T-cell (primary cell): ENCODE measurements around the gene VPS45. TPM values are rescaled to one million over a fixed set of nuclear protein-coding genes. Genes with fewer than 3 reads are reported as not detected.

ENCODE experiments used
- ATAC-seq, 4 experiments: fragments of 200-7000 bp in 3 of 4; fragments of 150-1000 bp in 1 of 4; cut with Tn5 transposase; replicated peaks in 1 of 4; 1 replicate in 3 of 4; 2 replicates in 1 of 4; pipeline ENCODE4 v1.10.0; 2021; ENCODE audit warnings: moderate library complexity in 3 of 4, mild to moderate bottlenecking in 2 of 4, moderate number of reproducible peaks in 1 of 4
- CTCF ChIA-PET, 2 donors: fragments of 300-600 bp; sonication (Branson Sonifier 250); formaldehyde crosslinking; loops; one replicate each; lab custom pipeline; 2022; ENCODE audit warnings: antibody characterized with exemption in 2 of 2; lab: Charles Lee
- POLR2A ChIA-PET, 2 donors: fragments of 300-600 bp; sonication (Branson Sonifier 250); formaldehyde crosslinking; loops; one replicate each; lab custom pipeline; 2022; ENCODE audit warnings: antibody characterized with exemption in 2 of 2; lab: Charles Lee
- DNase-seq, 35 experiments: peaks; one replicate each; pipeline versions ENCODE4 v3.0.0 to v3.0.0-alpha.2; 2013 to 2023
- H3K27ac ChIP-seq: one replicate; pipeline ENCODE4 v1.5.1; 2013; ENCODE audit warnings: low read length
- H3K27me3 ChIP-seq, 2 experiments: replicated peaks in 1 of 2; 1 replicate in 1 of 2; 2 replicates in 1 of 2; pipeline versions ENCODE4 v1.6.1 to v1.7.0; 2013; ENCODE audit warnings: low read length in 1 of 2, mixed read lengths in 1 of 2; ENCODE audit not compliant: control insufficient read depth in 2 of 2, insufficient read depth in 2 of 2; ENCODE audit errors: extremely low read depth in 1 of 2
- H3K36me3 ChIP-seq, 2 donors: 1 replicate in 1 of 2; 2 replicates in 1 of 2; pipeline versions ENCODE4 v1.6.1 to v1.7.0; 2013; ENCODE audit warnings: low read length in 1 of 2; ENCODE audit not compliant: control insufficient read depth in 2 of 2, insufficient read depth in 1 of 2; ENCODE audit errors: extremely low read depth in 1 of 2
- H3K4me1 ChIP-seq, 2 experiments: 1 replicate in 1 of 2; 2 replicates in 1 of 2; pipeline versions ENCODE4 v1.6.1 to v1.7.0; 2013; ENCODE audit warnings: low read length in 2 of 2, mixed read lengths in 1 of 2; ENCODE audit not compliant: insufficient read depth in 2 of 2, control insufficient read depth in 1 of 2; ENCODE audit errors: extremely low read depth in 1 of 2
- H3K4me3 ChIP-seq, 2 donors: 1 replicate in 1 of 2; 2 replicates in 1 of 2; pipeline versions ENCODE4 v1.5.1 to v1.7.0; 2013; ENCODE audit warnings: mild to moderate bottlenecking in 2 of 2, low read length in 1 of 2, moderate library complexity in 1 of 2; ENCODE audit not compliant: control insufficient read depth in 1 of 2; ENCODE audit errors: extremely low read depth in 1 of 2
- H3K9me3 ChIP-seq: 2 replicates; pipeline ENCODE4 v1.7.0; 2013
- H3K27ac Mint-ChIP-seq, 2 donors: one replicate each; pipeline ENCODE4 v1.8.0; 2020 to 2021; ENCODE audit warnings: mild to moderate bottlenecking in 2 of 2, mixed read lengths in 2 of 2
- H3K27me3 Mint-ChIP-seq, 2 donors: one replicate each; pipeline ENCODE4 v1.8.0; 2021 to 2022; ENCODE audit warnings: mixed read lengths in 2 of 2
- H3K36me3 Mint-ChIP-seq: one replicate; pipeline ENCODE4 v1.8.0; 2021; ENCODE audit warnings: mixed read lengths
- H3K4me1 Mint-ChIP-seq, 3 donors: one replicate each; pipeline ENCODE4 v1.8.0; 2020 to 2022; ENCODE audit warnings: mixed read lengths in 3 of 3, mild to moderate bottlenecking in 1 of 3
- H3K4me3 Mint-ChIP-seq, 3 donors: one replicate each; pipeline ENCODE4 v1.8.0; 2020 to 2022; ENCODE audit warnings: mild to moderate bottlenecking in 3 of 3, mixed read lengths in 3 of 3, moderate library complexity in 3 of 3
- H3K9me3 Mint-ChIP-seq, 3 donors: one replicate each; pipeline ENCODE4 v1.8.0; 2020 to 2022; ENCODE audit warnings: mixed read lengths in 3 of 3
- WGBS: methylation state at CpG from one replicate; pipeline ENCODE4 v1.1.5; 2013; ENCODE audit warnings: missing lambda C conversion rate; ENCODE audit not compliant: insufficient coverage; 5-methylcytosine and 5-hydroxymethylcytosine counted together
- total RNA-seq, 35 experiments: library from RNA in 6 of 35; stranded (reverse) in 6 of 35; fragments of 120-200 nt in 1 of 35; gene quantifications; one replicate each; pipeline versions ENCODE4 v1.2.1 to v1.2.4 and lab custom pipeline; 2013 to 2026

VPS45 gene
- total RNA-seq, 5 donors from 2014 or later (not counting 1 experiment from before 2014, with no cell fraction given): 24.9 to 30.7 (median 28.0) TPM

DNA sequence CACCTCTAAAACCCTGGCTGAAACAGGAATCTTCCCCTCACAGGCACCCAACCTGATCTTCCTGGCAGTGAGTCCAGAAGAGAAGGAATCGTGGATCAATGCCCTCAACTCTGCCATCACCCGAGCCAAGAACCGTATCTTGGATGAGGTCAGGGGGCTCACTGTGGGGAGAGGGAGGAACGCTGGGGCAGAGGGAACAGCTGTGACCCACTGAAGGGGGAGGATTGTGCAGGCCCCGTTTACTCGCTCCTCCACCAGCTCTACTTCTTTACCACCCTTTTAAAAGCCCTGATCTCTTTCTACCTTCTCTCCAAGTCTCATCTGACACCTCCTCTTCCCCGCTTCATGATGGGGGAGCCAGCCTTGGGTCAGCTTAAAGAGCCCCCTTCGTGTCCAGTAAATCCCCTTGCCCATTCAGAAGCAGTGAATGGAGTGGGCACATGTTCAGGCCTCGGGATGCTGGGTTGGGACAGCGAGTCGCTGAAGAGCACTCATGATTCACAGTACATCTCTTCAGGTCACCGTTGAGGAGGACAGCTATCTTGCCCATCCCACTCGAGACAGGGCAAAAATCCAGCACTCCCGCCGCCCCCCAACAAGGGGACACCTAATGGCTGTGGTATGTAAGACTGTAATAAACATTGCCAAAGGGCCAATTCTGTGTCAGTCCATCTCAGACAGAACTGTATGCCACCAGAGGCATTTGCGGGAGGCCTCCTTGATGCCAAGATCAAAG, 89.5 kb downstream of the VPS45 start:
- H3K9me3 ChIP-seq: no peaks in the 10 kb centered on the region
- no peaks in the 10 kb centered on the region for H3K27me3 ChIP-seq
- H3K4me1 Mint-ChIP-seq: peaks cover 82 to 95% (median 93%) of the 10 kb centered on the region in 3 donors
- 95% methylated on average over 7 of the region's 16 CpGs for WGBS
- H3K36me3 Mint-ChIP-seq: peaks cover 56% of the 10 kb centered on the region
- ATAC-seq: no peak
- peak overlapping the region; percentile 61 to 88 for H3K27ac Mint-ChIP-seq
- CTCF ChIA-PET: interaction anchor here (0.7 to 4.4 kb wide), 6 partner anchors 30 to 195 kb away, joined by 3 to 18 read pairs (median 4); no protein-coding TSS in a partner anchor
- no peaks in the 10 kb centered on the region for H3K27me3 Mint-ChIP-seq
- DNase-seq: no peak
- no peak overlapping the region for H3K4me3 Mint-ChIP-seq
- H3K36me3 ChIP-seq: peaks cover 16 to 66% of the 10 kb centered on the region in 2 donors
- H3K4me3 ChIP-seq: no peak overlapping the region
- no peak overlapping the region for H3K27ac ChIP-seq
- H3K9me3 Mint-ChIP-seq: no peaks in the 10 kb centered on the region
- peaks cover 24 to 65% of the 10 kb centered on the region in 2 experiments for H3K4me1 ChIP-seq
- POLR2A ChIA-PET: no interaction called here

DNA sequence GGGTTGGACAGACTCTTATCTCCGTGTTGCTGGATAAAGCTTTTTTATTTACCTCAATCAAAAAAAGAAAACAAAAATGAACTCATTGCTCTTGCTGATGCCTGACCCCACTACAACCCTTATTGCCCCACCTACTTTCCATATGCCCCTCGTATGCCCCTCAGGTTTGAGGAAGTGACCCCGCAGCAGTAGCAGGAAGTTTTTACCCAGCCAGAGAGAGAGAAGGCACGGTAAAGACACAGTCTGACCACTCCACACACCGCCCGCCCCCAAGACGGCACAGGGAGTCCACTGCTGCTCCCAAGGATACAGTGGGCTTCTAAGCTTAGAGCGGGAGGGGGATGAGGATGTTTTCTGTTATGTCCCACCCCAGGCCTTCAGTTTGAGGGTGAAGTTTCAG, 92.0 kb downstream of the VPS45 start:
- DNase-seq: peak in 1 of 35 experiments; percentile 18
- Mint-ChIP-seq H3K36me3 (peaks cover 38% of the 10 kb centered on the region), H3K4me3 (no peak overlapping the region), H3K4me1 (peaks cover 77 to 93% (median 83%) of the 10 kb centered on the region in 3 donors), H3K27me3 (no peaks in the 10 kb centered on the region), H3K27ac (peak overlapping the region; percentile 56), H3K9me3 (no peaks in the 10 kb centered on the region)
- CTCF ChIA-PET: interaction anchor here in 1 of 2 donors (0.7 to 4.4 kb wide), 3 partner anchors 28 to 638 kb away, joined by 3 to 18 read pairs (median 3); no protein-coding TSS in a partner anchor
- WGBS: 69% methylated on average over 7 of the region's 8 CpGs
- Histone ChIP-seq H3K36me3 (peaks cover 16 to 49% of the 10 kb centered on the region in 2 donors), H3K4me3 (no peak overlapping the region), H3K27ac (no peak overlapping the region), H3K27me3 (no peaks in the 10 kb centered on the region), H3K4me1 (peaks cover 29 to 60% of the 10 kb centered on the region in 2 experiments), H3K9me3 (no peaks in the 10 kb centered on the region)
- POLR2A ChIA-PET: interaction anchor here in 1 of 2 donors (0.7 kb wide), 1 partner anchor 8 kb away, joined by 5 read pairs; no protein-coding TSS in a partner anchor
- ATAC-seq: no peak

DNA sequence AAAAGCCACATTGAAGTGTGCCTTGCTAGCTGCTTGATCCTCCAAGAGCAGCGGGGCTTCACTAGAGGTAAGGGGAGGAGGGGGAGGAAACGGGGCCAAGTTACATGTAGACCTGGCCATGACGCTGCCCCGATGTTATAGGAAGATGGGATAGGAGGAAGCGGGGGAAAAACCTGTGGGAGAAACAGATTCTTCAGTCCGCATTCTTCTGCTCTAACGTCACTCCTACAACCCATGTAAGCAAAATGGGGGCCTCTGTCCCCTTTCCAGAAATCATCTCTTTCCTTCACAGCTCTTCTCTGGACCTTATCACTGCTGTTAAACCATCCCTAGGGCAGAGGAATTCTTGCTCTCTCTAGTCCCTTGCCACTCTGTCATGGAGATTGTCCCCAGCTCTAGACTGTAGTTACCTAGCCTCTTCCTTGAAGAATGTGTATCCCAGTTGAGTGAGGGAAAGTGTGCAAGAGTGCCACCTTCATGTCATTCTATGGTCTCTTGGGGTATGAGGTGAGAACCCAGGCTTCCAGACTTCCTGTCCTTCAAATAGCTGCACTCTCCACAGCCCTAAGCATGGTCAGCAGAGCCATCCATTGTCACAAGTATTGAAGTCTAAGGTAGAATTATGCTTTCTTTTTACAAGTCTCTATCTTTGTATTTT, 93.5 kb downstream of the VPS45 start:
- no peak for DNase-seq
- Histone ChIP-seq H3K27me3 (no peaks in the 10 kb centered on the region), H3K4me1 (peaks cover 29 to 55% of the 10 kb centered on the region in 2 experiments), H3K9me3 (no peaks in the 10 kb centered on the region), H3K4me3 (no peak overlapping the region), H3K36me3 (peaks cover 16 to 33% of the 10 kb centered on the region in 2 donors), H3K27ac (peak overlapping the region; percentile 36)
- POLR2A ChIA-PET: interaction anchor here (0.7 to 1.0 kb wide), 3 partner anchors 26 to 51 kb away, joined by 3 to 9 read pairs (median 4); no protein-coding TSS in a partner anchor
- peaks cover 24% of the 10 kb centered on the region for H3K36me3 Mint-ChIP-seq
- WGBS: 43% methylated on average over 1 of the region's 7 CpGs
- ATAC-seq: no peak
- H3K4me3 Mint-ChIP-seq: peak overlapping the region in 1 of 3 donors; percentile 48
- peak overlapping the region; percentile 79 to 86 for H3K27ac Mint-ChIP-seq
- H3K9me3 Mint-ChIP-seq: no peaks in the 10 kb centered on the region
- peaks cover 71 to 92% (median 76%) of the 10 kb centered on the region in 3 donors for H3K4me1 Mint-ChIP-seq
- no peaks in the 10 kb centered on the region for H3K27me3 Mint-ChIP-seq
- CTCF ChIA-PET: interaction anchor here (0.7 to 4.4 kb wide), 7 partner anchors 12 to 92 kb away, joined by 3 to 23 read pairs (median 10); partner anchors contain the start of gene PLEKHO1 (in 1 of the 2)

DNA sequence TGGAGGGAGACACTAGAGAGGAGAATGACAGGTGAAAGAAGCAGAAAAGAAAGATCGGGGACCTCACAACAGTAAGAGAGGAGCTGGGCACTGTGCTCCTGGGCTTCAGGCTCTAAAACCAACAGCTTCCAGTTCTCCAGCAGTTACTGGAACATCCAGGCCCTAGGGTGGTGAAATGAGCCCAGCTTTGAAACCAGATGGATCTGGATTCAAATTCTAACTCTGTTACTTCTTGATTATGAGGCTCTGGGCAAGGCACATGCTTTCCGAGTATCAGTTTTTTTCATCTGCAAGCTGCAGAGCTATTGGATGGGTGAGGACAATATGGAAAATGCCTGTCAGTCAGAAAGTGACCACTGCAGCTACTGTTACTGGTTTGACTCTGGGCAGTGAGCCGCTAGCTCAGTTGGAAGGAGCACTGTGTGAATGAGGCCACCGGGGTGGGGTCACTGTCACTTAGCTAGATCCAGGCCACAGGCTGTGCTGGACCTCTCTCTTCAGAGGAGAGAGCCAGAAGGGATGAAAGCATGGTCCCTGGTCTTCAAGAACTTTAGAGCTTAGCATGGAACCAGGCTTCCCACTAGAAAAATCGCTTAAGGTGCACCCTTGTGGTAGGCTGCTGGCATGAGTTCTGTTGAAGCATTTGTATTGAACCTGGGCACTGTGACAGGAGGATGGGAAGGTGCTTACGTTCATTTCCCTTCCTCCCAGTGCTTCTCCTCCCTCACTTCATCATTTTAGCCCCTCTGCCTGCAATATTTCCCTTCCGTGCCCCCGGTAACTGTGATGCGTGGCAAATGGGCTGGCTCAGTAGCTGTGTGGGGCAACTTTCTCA, 94.4 kb downstream of the VPS45 start:
- Mint-ChIP-seq H3K27me3 (no peaks in the 10 kb centered on the region), H3K4me1 (peaks cover 65 to 84% (median 67%) of the 10 kb centered on the region in 3 donors), H3K27ac (peak overlapping the region; percentile 11 to 86), H3K9me3 (no peaks in the 10 kb centered on the region), H3K4me3 (peak overlapping the region in 1 of 3 donors; percentile 62), H3K36me3 (peaks cover 18% of the 10 kb centered on the region)
- POLR2A ChIA-PET: no interaction called here
- no peak overlapping the region for H3K27ac ChIP-seq
- WGBS: 79% methylated on average over 6 of the region's 9 CpGs
- ATAC-seq: peak; percentile 18 to 53 (median 40)
- H3K27me3 ChIP-seq: no peaks in the 10 kb centered on the region
- peak overlapping the region in 1 of 2 donors; percentile 35 for H3K4me3 ChIP-seq
- H3K4me1 ChIP-seq: peaks cover 29 to 53% of the 10 kb centered on the region in 2 experiments
- peaks cover 9 to 26% of the 10 kb centered on the region in 2 donors for H3K36me3 ChIP-seq
- CTCF ChIA-PET: interaction anchor here (0.6 to 3.1 kb wide), 9 partner anchors 9 to 662 kb away, joined by 3 to 23 read pairs (median 4); partner anchors contain the start of gene PLEKHO1 (in 1 of the 2)
- DNase-seq: peak in 2 of 35 experiments; percentile 17 to 46
- H3K9me3 ChIP-seq: no peaks in the 10 kb centered on the region

- H3K36me3 Mint-ChIP-seq: peaks cover 12% of the 10 kb centered on the region
- Histone ChIP-seq H3K4me3 (peak overlapping the region in 1 of 2 donors; percentile 35), H3K4me1 (peaks cover 29 to 48% of the 10 kb centered on the region in 2 experiments), H3K9me3 (no peaks in the 10 kb centered on the region), H3K27me3 (no peaks in the 10 kb centered on the region), H3K36me3 (peaks cover 9 to 22% of the 10 kb centered on the region in 2 donors), H3K27ac (peak overlapping the region; percentile 13)
- H3K4me1 Mint-ChIP-seq: peaks cover 60 to 79% (median 62%) of the 10 kb centered on the region in 3 donors
- ChIA-PET CTCF (interaction anchor here (0.6 to 3.1 kb wide), 7 partner anchors 9 to 661 kb away, joined by 3 to 23 read pairs (median 5); no protein-coding TSS in a partner anchor), POLR2A (no interaction called here)
- WGBS: no CpG with 5 or more reads among the region's 4 CpGs
- H3K27ac Mint-ChIP-seq: peak overlapping the region in 1 of 2 donors; percentile 86
- H3K9me3 Mint-ChIP-seq: no peaks in the 10 kb centered on the region
- H3K4me3 Mint-ChIP-seq: peak overlapping the region in 1 of 3 donors; percentile 62
- no peaks in the 10 kb centered on the region for H3K27me3 Mint-ChIP-seq
- ATAC-seq (no peak), DNase-seq (no peak)
These were observed 94.9 kb downstream of the VPS45 start for GRCh38 chr1:150162582-150162861.
